H1 (cell line): ENCODE results near the gene NOVA1. TPM values are rescaled to one million over a fixed set of nuclear protein-coding genes. Genes with fewer than 3 reads are reported as not detected.

Source experiments
- CTCF ChIA-PET: fragments of 300-600 bp; sonication (Branson Sonifier 250); formaldehyde crosslinking; loops from one replicate; lab custom pipeline; 2021; ENCODE audit not compliant: partially characterized antibody; lab: Charles Lee
- POLR2A ChIA-PET: fragments of 300-600 bp; sonication (Branson Sonifier 250); formaldehyde crosslinking; loops from one replicate; lab custom pipeline; 2021; ENCODE audit warnings: inconsistent platforms; ENCODE audit not compliant: partially characterized antibody; lab: Charles Lee
- DNase-seq, 2 experiments: peaks; one replicate each; pipeline versions ENCODE4 v3.0.0 to v3.0.0-alpha.2; 2010 to 2022; ENCODE audit warnings: low spot score in 2 of 2, low read depth in 1 of 2, mixed read lengths in 1 of 2
- FAIRE-seq: peaks from 2 replicates; lab custom pipeline; 2011; peaks lifted over from hg19 to GRCh38; lab: Jason Lieb, UNC
- H2AFZ ChIP-seq: 2 replicates; pipeline ENCODE4 v1.8.1; 2012; ENCODE audit warnings: low read length, inconsistent platforms
- H2AK5ac ChIP-seq: 2 replicates; pipeline ENCODE4 v1.6.1; 2013; ENCODE audit warnings: low read depth, low read length
- H2BK120ac ChIP-seq: replicated peaks from 2 replicates; pipeline ENCODE3; 2013; ENCODE audit warnings: low read depth, low read length, inconsistent platforms
- H2BK12ac ChIP-seq: 2 replicates; pipeline ENCODE4 v1.6.1; 2013; ENCODE audit warnings: low read depth, low read length
- H2BK15ac ChIP-seq: 2 replicates; pipeline ENCODE4 v1.6.1; 2013; ENCODE audit warnings: low read length
- H2BK20ac ChIP-seq: 2 replicates; pipeline ENCODE4 v1.6.1; 2013; ENCODE audit warnings: low read length
- H2BK5ac ChIP-seq: 2 replicates; pipeline ENCODE4 v1.6.1; 2013; ENCODE audit warnings: low read depth, low read length
- H3K14ac ChIP-seq: 2 replicates; pipeline ENCODE4 v1.6.1; 2013; ENCODE audit warnings: inconsistent platforms; ENCODE audit not compliant: insufficient read length
- H3K18ac ChIP-seq: 2 replicates; pipeline ENCODE4 v1.6.1; 2013; ENCODE audit warnings: low read length; ENCODE audit errors: extremely low read depth
- H3K23ac ChIP-seq: 2 replicates; pipeline ENCODE4 v1.6.1; 2013; ENCODE audit warnings: inconsistent platforms; ENCODE audit not compliant: insufficient read length
- H3K23me2 ChIP-seq: 2 replicates; pipeline ENCODE4 v1.6.1; 2013; ENCODE audit warnings: low read depth, low read length
- H3K27ac ChIP-seq: 2 replicates; pipeline ENCODE4 v1.6.1; 2011; ENCODE audit warnings: low read depth, low read length, inconsistent platforms
- H3K27me3 ChIP-seq, 4 experiments: replicated peaks in 1 of 4; 1 replicate in 1 of 4; 2 replicates in 3 of 4; pipeline versions ENCODE4 v1.6.1 to v1.8.1; 2011 to 2013; ENCODE audit warnings: low read length in 3 of 4, mild to moderate bottlenecking in 3 of 4, inconsistent platforms in 2 of 4, mixed read lengths in 2 of 4, moderate library complexity in 1 of 4; ENCODE audit not compliant: control insufficient read depth in 3 of 4, insufficient read depth in 3 of 4; ENCODE audit errors: extremely low read depth in 1 of 4
- H3K36me3 ChIP-seq, 4 experiments: 2 replicates each; pipeline versions ENCODE4 v1.6.1 to v1.8.1; 2011 to 2013; ENCODE audit warnings: mild to moderate bottlenecking in 4 of 4, low read length in 3 of 4, moderate library complexity in 2 of 4, control low read depth in 1 of 4, inconsistent platforms in 1 of 4; ENCODE audit not compliant: insufficient read depth in 4 of 4, control insufficient read depth in 2 of 4
- H3K4ac ChIP-seq: replicated peaks from 2 replicates; pipeline ENCODE3; 2013; ENCODE audit warnings: low read length, low read depth, mixed read lengths, inconsistent platforms; ENCODE audit not compliant: insufficient read length
- H3K4me1 ChIP-seq, 4 experiments: replicated peaks in 1 of 4; 1 replicate in 1 of 4; 2 replicates in 3 of 4; pipeline versions ENCODE4 v1.6.1 to v1.8.1; 2011 to 2013; ENCODE audit warnings: low read length in 3 of 4, inconsistent platforms in 2 of 4, mixed read lengths in 1 of 4; ENCODE audit not compliant: insufficient read depth in 4 of 4, control insufficient read depth in 3 of 4
- H3K4me2 ChIP-seq, 2 experiments: 2 replicates each; pipeline versions ENCODE4 v1.6.1 to v1.8.1; 2011 to 2013; ENCODE audit warnings: low read depth in 2 of 2, low read length in 2 of 2, control low read depth in 1 of 2, inconsistent platforms in 1 of 2, mild to moderate bottlenecking in 1 of 2; ENCODE audit not compliant: insufficient read depth in 1 of 2
- H3K4me3 ChIP-seq, 4 experiments: fragments of 200-600, 300-600 bp in 1 of 4; sonication (generic), shearing (Covaris generic), sonication (Bioruptor Twin) in 1 of 4; 2 replicates each; pipeline versions ENCODE4 v1.5.1 to v1.8.1; 2011 to 2016; ENCODE audit warnings: low read length in 4 of 4, low read depth in 3 of 4, control low read depth in 2 of 4, inconsistent platforms in 2 of 4, mild to moderate bottlenecking in 2 of 4, mixed read lengths in 1 of 4, moderate library complexity in 1 of 4; ENCODE audit not compliant: insufficient read depth in 2 of 4; ENCODE audit errors: extremely low read depth in 1 of 4
- H3K56ac ChIP-seq: replicated peaks from 2 replicates; pipeline ENCODE3; 2013; ENCODE audit warnings: low read depth, mild to moderate bottlenecking, mixed read lengths, low read length, inconsistent platforms; ENCODE audit not compliant: insufficient read length
- H3K79me1 ChIP-seq: 2 replicates; pipeline ENCODE4 v1.6.1; 2013; ENCODE audit warnings: low read depth, low read length, control low read depth
- H3K79me2 ChIP-seq, 2 experiments: 2 replicates each; pipeline versions ENCODE4 v1.6.1 to v1.8.1; 2012 to 2013; ENCODE audit warnings: low read length in 2 of 2, mild to moderate bottlenecking in 2 of 2, inconsistent platforms in 1 of 2; ENCODE audit not compliant: insufficient read depth in 2 of 2, control insufficient read depth in 1 of 2
- H3K9ac ChIP-seq, 4 experiments: replicated peaks in 1 of 4; 1 replicate in 1 of 4; 2 replicates in 3 of 4; pipeline versions ENCODE4 v1.6.1 to v1.8.1; 2011 to 2013; ENCODE audit warnings: low read depth in 3 of 4, low read length in 3 of 4, control low read depth in 2 of 4, mild to moderate bottlenecking in 2 of 4, moderate library complexity in 2 of 4, inconsistent platforms in 1 of 4; ENCODE audit errors: extremely low read depth in 1 of 4
- H3K9me3 ChIP-seq, 2 experiments: 2 replicates each; pipeline versions ENCODE4 v1.6.1 to v1.8.1; 2012 to 2013; ENCODE audit warnings: mild to moderate bottlenecking in 2 of 2, moderate library complexity in 2 of 2, control low read depth in 1 of 2, inconsistent platforms in 1 of 2, low read depth in 1 of 2, low read length in 1 of 2, mixed read lengths in 1 of 2; ENCODE audit not compliant: insufficient read depth in 2 of 2
- H4K20me1 ChIP-seq, 2 experiments: replicated peaks in 1 of 2; 2 replicates each; pipeline versions ENCODE3 to v1.8.1; 2011 to 2013; ENCODE audit warnings: inconsistent platforms in 2 of 2, low read length in 2 of 2, mild to moderate bottlenecking in 1 of 2; ENCODE audit not compliant: insufficient read depth in 2 of 2, control insufficient read depth in 1 of 2
- H4K5ac ChIP-seq: 2 replicates; pipeline ENCODE4 v1.6.1; 2013; ENCODE audit warnings: low read length, low read depth, mixed read lengths, inconsistent platforms; ENCODE audit not compliant: insufficient read length
- H4K8ac ChIP-seq: 2 replicates; pipeline ENCODE4 v1.8.0; 2013; ENCODE audit warnings: mild to moderate bottlenecking, moderate library complexity, low read length, inconsistent platforms; ENCODE audit not compliant: insufficient read depth; ENCODE audit errors: extremely low read depth
- H4K91ac ChIP-seq: replicated peaks from 2 replicates; pipeline ENCODE3; 2013; ENCODE audit warnings: low read length, mixed read lengths, inconsistent platforms; ENCODE audit not compliant: insufficient read length
- BCL11A ChIP-seq, 2 experiments: IDR thresholded peaks; one replicate each; pipeline ENCODE4 v1.6.1; 2011; ENCODE audit warnings: low read depth in 2 of 2, low read length in 2 of 2, mild to moderate bottlenecking in 2 of 2
- BRCA1 ChIP-seq: IDR thresholded peaks from 2 replicates; pipeline ENCODE4 v1.6.1; 2012; ENCODE audit warnings: low read depth, low read length, improper control_type of control experiment
- CEBPB ChIP-seq: IDR thresholded peaks from 2 replicates; pipeline ENCODE4 v1.6.1; 2012; ENCODE audit warnings: low read depth, low read length
- HDAC2 ChIP-seq, 2 experiments: fragments of 300-600 bp in 1 of 2; sonication (generic) in 1 of 2; IDR thresholded peaks; 2 replicates each; pipeline ENCODE4 v1.6.1; 2011 to 2012; ENCODE audit warnings: low read depth in 2 of 2, low read length in 2 of 2, mild to moderate bottlenecking in 2 of 2, moderate library complexity in 2 of 2, borderline replicate concordance in 1 of 2, inconsistent platforms in 1 of 2
- JUND ChIP-seq: IDR thresholded peaks from 2 replicates; pipeline ENCODE4 v1.6.1; 2011; ENCODE audit warnings: mild to moderate bottlenecking, improper control_type of control experiment, low read length
- RNF2 ChIP-seq: fragments of 200-900, 300-1000 bp; sonication (generic); IDR thresholded peaks from 2 replicates; pipeline ENCODE4 v1.7.1; 2016; ENCODE audit warnings: borderline replicate concordance, low read depth, mild to moderate bottlenecking, antibody characterized with exemption, low read length; ENCODE audit not compliant: poor library complexity, severe bottlenecking; ENCODE audit errors: missing control alignments
- SIRT6 ChIP-seq: IDR thresholded peaks from one replicate; pipeline ENCODE4 v1.7.1; 2012; ENCODE audit warnings: low read length, inconsistent platforms
- TCF12 ChIP-seq: IDR thresholded peaks from 2 replicates; pipeline ENCODE4 v1.6.1; 2011; ENCODE audit warnings: low read depth, mild to moderate bottlenecking, low read length
- WGBS, 2 experiments: shearing (Covaris generic) in 1 of 2; methylation state at CpG; one replicate each; pipeline versions ENCODE4 v1.1.6 to v1.1.7; 2013 to 2015; ENCODE audit warnings: low lambda C conversion rate in 2 of 2, mixed read lengths in 2 of 2, inconsistent platforms in 1 of 2, low coverage in 1 of 2, missing lambda C conversion rate in 1 of 2; ENCODE audit not compliant: insufficient replicate concordance in 2 of 2, insufficient coverage in 1 of 2, insufficient read length in 1 of 2; ENCODE audit errors: extremely low coverage in 1 of 2, missing lambda C conversion rate in 1 of 2; 5-methylcytosine and 5-hydroxymethylcytosine counted together
- polyA plus RNA-seq, 7 experiments: library from polyadenylated mRNA; depleted of rRNA in 3 of 7; stranded (reverse) in 5 of 7; unstranded in 2 of 7; fragments of >200 nt in 5 of 7; fragments of 200-250 nt in 2 of 7; gene quantifications; 1 replicate in 5 of 7; 2 replicates in 1 of 7; 4 replicates in 1 of 7; pipeline versions ENCODE4 v1.2.1 to v1.2.3, GENCODE V29; 2011 to 2013; ENCODE audit warnings: missing spikeins in 2 of 7, mixed read lengths in 2 of 7
- total RNA-seq: library from RNA; stranded (reverse); fragmentation: NEBNext Ultra II Directional; extraction: Animal tissue kit (Norgen Biotek cat#: 25700); gene quantifications from 2 replicates; pipeline ENCODE4 v1.2.1, GENCODE V29; 2021
- TF ChIP-seq, protein P1 (sequence below): IDR thresholded peaks from 2 replicates; pipeline ENCODE4 v1.6.1; 2011; ENCODE audit warnings: low read depth, mild to moderate bottlenecking, low read length; ENCODE audit not compliant: insufficient read depth
- TF ChIP-seq, protein P2 (sequence below): IDR thresholded peaks from 2 replicates; pipeline ENCODE4 v1.6.1; 2012; ENCODE audit warnings: inconsistent platforms

The NOVA1 gene
- total and polyA plus RNA-seq, 2 of the 8 experiments (the other 6 are each of a cell fraction or from before 2014, with no cell fraction given): 6.8 to 12.7 TPM

DNA sequence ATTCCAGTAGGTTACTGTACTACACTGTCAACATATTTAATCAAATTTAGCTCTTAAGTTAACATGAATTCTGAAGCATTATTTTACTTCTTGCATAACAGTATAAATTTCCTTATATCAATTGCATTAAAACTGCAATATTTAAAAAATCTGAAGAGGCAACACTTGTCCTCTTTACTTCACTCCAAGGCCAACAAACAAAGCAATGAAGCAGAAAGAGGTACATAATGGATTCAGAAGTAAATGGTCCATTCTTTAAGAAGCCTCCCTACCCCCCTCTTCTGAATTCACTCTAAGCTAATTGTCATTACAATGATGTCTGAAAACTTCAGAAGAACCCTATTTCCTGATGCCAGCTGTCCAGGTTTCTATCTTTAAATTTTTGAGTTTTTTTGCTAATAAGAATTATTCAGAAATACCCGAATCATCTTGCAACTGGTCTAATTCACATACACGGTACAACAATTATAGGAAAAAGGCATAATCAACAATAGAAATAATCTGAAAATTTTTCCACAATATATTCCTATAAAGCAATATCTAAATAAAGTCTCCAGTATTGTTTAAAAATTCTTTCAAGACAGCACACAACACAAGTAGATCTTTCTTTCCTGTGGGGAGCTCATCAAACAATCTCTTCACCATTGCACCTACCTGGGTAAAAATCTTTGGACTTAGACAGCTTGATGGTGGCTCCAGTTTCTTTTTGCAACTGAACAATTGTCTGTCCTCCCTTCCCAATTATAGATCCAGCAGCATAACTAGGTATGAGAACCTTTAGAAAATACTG, 2.9 kb downstream of the NOVA1 start:
- Histone ChIP-seq H3K9ac (no peak overlapping the region), H2BK5ac (no peak overlapping the region), H2BK12ac (no peak overlapping the region), H3K23me2 (peaks cover 8% of the 10 kb centered on the region; the same call in 1 of the 2 replicates), H3K4me1 (peaks cover 0 to 6% (median 0%) of the 10 kb centered on the region in 4 experiments; a peak in 1 of 7 replicates), H4K8ac (no peak overlapping the region), H3K4me3 (peak overlapping the region in 1 of 4 experiments; percentile 99; a peak in 1 of 8 replicates), H3K27ac (no peak overlapping the region), H2AK5ac (no peak overlapping the region), H4K20me1 (no peaks in the 10 kb centered on the region), H3K14ac (no peak overlapping the region), H2BK20ac (no peak overlapping the region), H3K36me3 (no peaks in the 10 kb centered on the region; a peak in 1 of 8 replicates), H4K91ac (no peak overlapping the region), H2AFZ (no peak overlapping the region), H2BK120ac (no peak overlapping the region), H3K18ac (no peak overlapping the region; the same call in 1 of the 2 replicates), H3K27me3 (no peaks in the 10 kb centered on the region), H3K56ac (no peak overlapping the region), H2BK15ac (no peak overlapping the region), H3K9me3 (no peaks in the 10 kb centered on the region), H3K4me2 (peak overlapping the region in 1 of 2 experiments; percentile 84; a peak in 2 of 4 replicates), H4K5ac (no peak overlapping the region), H3K4ac (no peak overlapping the region), H3K23ac (no peak overlapping the region), H3K79me2 (peaks cover 0 to 15% of the 10 kb centered on the region in 2 experiments; a peak in 2 of 4 replicates), H3K79me1 (no peaks in the 10 kb centered on the region)
- ChIA-PET POLR2A (interaction anchor here (0.7 to 1.2 kb wide), 2 partner anchors 12 to 42 kb away, joined by 3 to 4 read pairs; no protein-coding TSS in a partner anchor), CTCF (no interaction called here)
- DNase-seq: no peak
- 75% methylated on average over 2 of the region's 2 CpGs; no CpG with 5 or more reads in 1 of the 2 experiments for WGBS, 2 experiments
- no peak for FAIRE-seq
- TF ChIP-seq HDAC2 (IDR thresholded peaks at IDR 0.05; ENCODE audit: borderline replicate concordance in 1 of 2, low read depth in 2 of 2, low read length in 2 of 2): no peak
- TF ChIP-seq BRCA1: no peak
- TF ChIP-seq RNF2: no peak
- no peak for TF ChIP-seq BCL11A (IDR thresholded peaks at IDR 0.05; ENCODE audit: low read depth in 2 of 2, low read length in 2 of 2)
- no peak for TF ChIP-seq JUND
- no peak for TF ChIP-seq CEBPB
- TF ChIP-seq, protein P1, sequence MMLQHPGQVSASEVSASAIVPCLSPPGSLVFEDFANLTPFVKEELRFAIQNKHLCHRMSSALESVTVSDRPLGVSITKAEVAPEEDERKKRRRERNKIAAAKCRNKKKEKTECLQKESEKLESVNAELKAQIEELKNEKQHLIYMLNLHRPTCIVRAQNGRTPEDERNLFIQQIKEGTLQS: no peak
- TF ChIP-seq, protein P2, sequence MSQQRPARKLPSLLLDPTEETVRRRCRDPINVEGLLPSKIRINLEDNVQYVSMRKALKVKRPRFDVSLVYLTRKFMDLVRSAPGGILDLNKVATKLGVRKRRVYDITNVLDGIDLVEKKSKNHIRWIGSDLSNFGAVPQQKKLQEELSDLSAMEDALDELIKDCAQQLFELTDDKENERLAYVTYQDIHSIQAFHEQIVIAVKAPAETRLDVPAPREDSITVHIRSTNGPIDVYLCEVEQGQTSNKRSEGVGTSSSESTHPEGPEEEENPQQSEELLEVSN: no peak
- no peak for TF ChIP-seq TCF12
- no peak for TF ChIP-seq SIRT6
